ENCODE results near the gene CHMP4A. TPM values are rescaled to one million over a fixed set of nuclear protein-coding genes. Genes with fewer than 3 reads are reported as not detected.
A peak's percentile ranks its signal among the peaks of the same experiment; 100 is the strongest.

Gene CHMP4A
- total and polyA plus RNA-seq, 2 of the 13 experiments (the other 11 are each of a cell fraction or from before 2014, with no cell fraction given) = 83.6 to 113 TPM

DNA sequence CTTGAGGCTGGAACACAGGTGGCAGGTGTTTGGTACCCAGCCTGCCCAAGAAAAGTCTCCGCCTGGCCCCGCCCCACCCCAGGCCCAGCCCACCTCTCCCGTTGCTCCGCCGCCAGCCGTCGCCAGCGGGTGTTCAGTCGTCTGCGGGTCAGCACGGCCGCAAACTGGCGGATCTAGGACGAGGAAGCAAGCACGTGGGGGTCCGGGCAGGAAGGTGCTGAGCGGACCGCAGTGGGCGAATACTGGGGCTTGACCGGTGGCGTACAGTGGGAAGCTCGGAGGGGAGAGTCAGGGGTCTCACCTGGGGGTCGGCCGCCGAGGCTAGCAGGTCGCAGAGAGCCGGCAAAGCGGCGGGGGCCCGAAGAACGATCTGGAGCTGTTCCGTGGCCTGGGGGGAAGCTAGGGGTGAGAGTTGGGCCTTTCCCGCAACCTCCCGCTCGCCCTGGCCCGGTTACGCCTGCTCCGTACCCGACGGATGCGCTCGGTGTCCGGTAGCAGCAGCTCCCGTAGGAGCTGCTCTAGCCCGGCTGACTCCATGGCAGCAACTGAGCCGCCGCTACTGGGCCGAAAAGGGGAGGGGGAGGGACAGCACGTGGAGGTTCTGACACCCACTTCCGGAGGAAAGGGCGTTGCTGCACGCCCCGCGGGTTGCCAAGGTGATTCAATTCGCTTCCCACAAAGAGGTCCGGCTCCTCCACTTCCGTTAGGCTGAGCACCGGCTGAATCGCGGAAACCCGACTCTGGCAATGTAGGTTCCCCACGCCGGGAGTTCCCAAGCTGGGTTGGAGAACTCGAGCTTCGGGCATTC, 24.8 kb downstream of the CHMP4A start, which contains the start of gene IPO4 (continued):
- TF ChIP-seq, protein P1, sequence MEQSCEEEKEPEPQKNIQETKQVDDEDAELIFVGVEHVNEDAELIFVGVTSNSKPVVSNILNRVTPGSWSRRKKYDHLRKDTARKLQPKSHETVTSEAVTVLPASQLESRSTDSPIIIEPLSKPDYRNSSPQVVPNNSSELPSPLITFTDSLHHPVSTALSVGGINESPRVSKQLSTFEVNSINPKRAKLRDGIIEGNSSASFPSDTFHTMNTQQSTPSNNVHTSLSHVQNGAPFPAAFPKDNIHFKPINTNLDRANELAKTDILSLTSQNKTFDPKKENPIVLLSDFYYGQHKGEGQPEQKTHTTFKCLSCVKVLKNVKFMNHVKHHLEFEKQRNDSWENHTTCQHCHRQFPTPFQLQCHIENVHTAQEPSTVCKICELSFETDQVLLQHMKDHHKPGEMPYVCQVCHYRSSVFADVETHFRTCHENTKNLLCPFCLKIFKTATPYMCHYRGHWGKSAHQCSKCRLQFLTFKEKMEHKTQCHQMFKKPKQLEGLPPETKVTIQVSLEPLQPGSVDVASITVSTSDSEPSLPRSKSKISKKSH (CRISPR knock-in tag; IDR thresholded peaks at IDR 0.05; ENCODE audit: borderline replicate concordance) = peak; percentile 99
- TF ChIP-seq GLI4 (CRISPR knock-in tag; IDR thresholded peaks at IDR 0.05; ENCODE audit: borderline replicate concordance) = peak; percentile 98; the same call in 1 of the 2 replicates
- TF ChIP-seq U2AF1 (optimal IDR thresholded peaks at IDR 0.05; ENCODE audit: low read depth, low read length) = peak; percentile 100
- TF ChIP-seq DMAP1 (CRISPR knock-in tag; IDR thresholded peaks at IDR 0.05) = peak; percentile 100
- TF ChIP-seq SOX6 (IDR thresholded peaks at IDR 0.05) = no peak
- TF ChIP-seq SOX6 (CRISPR knock-in tag; IDR thresholded peaks at IDR 0.05) = peak; percentile 92
- TF ChIP-seq TEAD3 (CRISPR knock-in tag; optimal IDR thresholded peaks at IDR 0.05; ENCODE audit: borderline replicate concordance) = peak; percentile 72
- TF ChIP-seq RELA (CRISPR knock-in tag; IDR thresholded peaks at IDR 0.05) = peak; percentile 95
- TF ChIP-seq TAF15 (IDR thresholded peaks at IDR 0.05; ENCODE audit: low read depth, low read length, poor library complexity, severe bottlenecking) = peak; percentile 99
- peak; percentile 98 for TF ChIP-seq IRX3 (CRISPR knock-in tag; IDR thresholded peaks at IDR 0.05; ENCODE audit: borderline replicate concordance, low read depth)
- TF ChIP-seq SMC3 (IDR thresholded peaks at IDR 0.05; ENCODE audit: low read length) = peak; percentile 13; the same call in 1 of the 2 replicates
- peak; percentile 83 for TF ChIP-seq ZNF609 (CRISPR knock-in tag; IDR thresholded peaks at IDR 0.05; ENCODE audit: borderline replicate concordance)
- peak; percentile 100 for TF ChIP-seq CAMTA2 (CRISPR knock-in tag; IDR thresholded peaks at IDR 0.05; ENCODE audit: borderline replicate concordance)
- TF ChIP-seq AKAP8 (CRISPR knock-in tag; IDR thresholded peaks at IDR 0.05) = peak; percentile 96
- no peak; the same call in 1 of the 2 replicates for TF ChIP-seq GZF1 (CRISPR knock-in tag; IDR thresholded peaks at IDR 0.05)
- TF ChIP-seq ATM (IDR thresholded peaks at IDR 0.05; ENCODE audit: borderline replicate concordance) = no peak
- peak in 1 of 2 experiments; percentile 78; a peak in 2 of 4 replicates for TF ChIP-seq REST (IDR thresholded peaks at IDR 0.05; ENCODE audit: borderline replicate concordance in 1 of 2, low read depth in 1 of 2, low read length in 2 of 2)

All from HepG2 (cell line).